ENCODE data around the gene ZBTB46.

- TF ChIP-seq POLR2A (IDR thresholded peaks at IDR 0.05; ENCODE audit: borderline replicate concordance, extremely low read depth, insufficient read depth, insufficient read length) (no peak), POLR2AphosphoS5 (IDR thresholded peaks at IDR 0.05; ENCODE audit: low read depth, low read length) (no peak)
Measured at GRCh38 chr20:63848003-63848911, 17.2 kb upstream of the ZBTB46 start.

Measured in HCT116 (cell line).